Glomerular endothelial cell (primary cell): ENCODE results near the gene IL10RB. TPM values are rescaled to one million over a fixed set of nuclear protein-coding genes. Genes with fewer than 3 reads are reported as not detected.

Source experiments
- DNase-seq: peaks from one replicate; pipeline ENCODE4 v3.0.0-alpha.2; 2011; ENCODE audit warnings: low read depth, low spot score; ENCODE audit errors: extremely low read depth
- total RNA-seq: library from RNA; depleted of rRNA; stranded (reverse); fragments of >200 nt; gene quantifications from 2 replicates; pipeline ENCODE4 v1.2.3, GENCODE V29; 2015

The IL10RB gene
- total RNA-seq, 1 donor from 2014 or later, result 48.8 TPM

DNA sequence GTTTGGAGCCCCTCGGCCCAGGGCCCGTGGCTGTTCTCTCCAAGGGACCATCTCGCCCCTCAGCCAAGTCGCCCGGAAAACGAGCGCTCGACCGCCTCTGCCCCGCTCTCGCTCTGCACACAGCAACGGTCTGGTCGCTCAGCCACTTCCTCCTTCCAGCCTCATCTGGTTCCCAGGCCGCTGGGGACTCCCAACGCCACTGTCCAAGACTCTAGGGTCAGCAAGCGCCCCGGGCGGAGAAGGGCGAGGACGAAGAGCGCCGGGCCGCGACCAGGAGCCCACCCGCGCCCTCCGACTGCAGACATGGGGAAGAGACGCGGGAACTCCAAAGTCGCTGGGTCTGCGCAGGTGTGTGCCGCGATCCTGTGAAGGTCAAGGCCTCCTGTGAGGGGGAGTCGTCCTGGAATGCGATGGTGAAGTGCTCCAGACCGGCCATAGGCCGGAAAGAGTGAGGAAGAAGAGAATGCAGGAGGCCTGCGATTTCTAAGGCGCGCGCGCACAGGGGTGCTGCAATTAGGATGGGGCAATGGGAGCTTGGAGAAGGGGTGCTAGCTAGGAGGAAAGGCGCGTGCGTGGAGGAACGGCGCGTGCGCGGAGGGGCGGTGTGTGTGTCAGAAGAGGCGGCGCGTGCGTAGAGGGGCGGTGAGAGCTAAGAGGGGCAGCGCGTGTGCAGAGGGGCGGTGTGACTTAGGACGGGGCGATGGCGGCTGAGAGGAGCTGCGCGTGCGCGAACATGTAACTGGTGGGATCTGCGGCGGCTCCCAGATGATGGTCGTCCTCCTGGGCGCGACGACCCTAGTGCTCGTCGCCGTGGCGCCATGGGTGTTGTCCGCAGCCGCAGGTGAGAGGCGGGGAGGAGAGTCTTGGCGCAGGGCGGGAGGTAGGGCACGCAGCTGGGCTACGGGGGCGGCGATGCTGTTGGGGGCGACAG lies 58.4 kb downstream of the IL10RB start, which contains the start of gene IFNAR1:
IFNAR1 (plus strand) TSS at position 680 of the 931 bp plus-strand sequence; CDS start at position 766, 86 bp downstream.
- DNase-seq, result peak; percentile 78

DNA sequence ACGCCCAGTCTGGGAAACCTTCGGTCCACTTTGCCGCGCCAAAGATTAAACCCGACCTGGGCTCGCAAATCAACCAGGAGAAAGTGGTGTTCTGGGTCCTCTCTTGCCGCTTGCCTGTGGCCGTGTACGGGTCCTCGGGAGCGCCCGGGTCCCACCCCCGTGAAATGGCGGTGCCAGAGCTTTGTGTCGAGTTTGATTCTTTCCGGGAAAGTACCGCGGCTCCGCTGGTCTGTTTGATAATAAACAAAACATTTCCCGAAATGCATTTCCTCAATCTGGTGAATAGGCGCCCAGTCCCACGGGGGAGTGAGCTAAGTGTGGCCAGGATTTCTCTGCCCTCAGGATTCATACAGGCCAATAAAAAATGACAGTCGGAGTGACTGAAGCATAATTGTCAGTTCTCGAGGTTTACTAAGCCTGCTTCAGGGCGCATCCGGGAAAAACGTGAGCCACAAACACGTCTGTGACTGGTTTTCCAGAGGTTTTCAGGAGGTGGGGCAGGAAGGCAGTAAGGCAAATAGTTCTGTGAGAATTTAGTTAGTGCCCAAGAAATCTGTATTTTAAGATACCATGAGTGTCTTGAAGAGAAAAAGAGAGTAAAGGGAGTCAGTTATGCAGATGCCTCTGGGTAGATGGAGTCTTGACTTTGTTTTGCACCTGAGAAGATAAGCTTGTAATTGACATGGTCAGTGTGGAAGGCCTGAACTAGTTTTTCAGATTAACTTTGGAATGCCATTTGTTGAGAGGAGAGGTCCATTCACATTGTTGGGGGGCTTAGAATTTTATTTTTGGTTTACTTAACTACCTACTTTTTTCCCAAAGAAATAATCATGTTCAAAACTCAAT lies 59.3 kb downstream of the IL10RB start:
- no peak for DNase-seq

DNA sequence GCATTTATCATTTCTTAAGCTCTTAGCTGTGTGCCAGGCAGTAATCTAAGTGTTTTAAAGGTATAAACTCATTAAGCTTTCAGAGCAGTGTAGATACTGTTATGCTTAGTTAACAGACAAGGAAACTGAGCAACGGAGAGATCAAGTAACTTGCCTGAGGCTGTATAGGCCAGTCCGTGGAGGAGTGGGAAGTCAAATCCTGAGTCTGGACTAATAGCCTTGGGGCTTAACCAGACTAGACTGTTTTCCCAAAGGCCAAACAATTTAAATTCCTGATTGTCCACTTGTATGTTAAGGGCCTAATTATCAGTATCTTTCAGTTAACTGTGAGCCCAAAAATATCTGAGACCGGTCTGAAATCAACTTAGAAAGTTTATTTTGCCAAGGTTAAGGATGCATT lies 61.2 kb downstream of the IL10RB start:
- DNase-seq, result no peak

DNA sequence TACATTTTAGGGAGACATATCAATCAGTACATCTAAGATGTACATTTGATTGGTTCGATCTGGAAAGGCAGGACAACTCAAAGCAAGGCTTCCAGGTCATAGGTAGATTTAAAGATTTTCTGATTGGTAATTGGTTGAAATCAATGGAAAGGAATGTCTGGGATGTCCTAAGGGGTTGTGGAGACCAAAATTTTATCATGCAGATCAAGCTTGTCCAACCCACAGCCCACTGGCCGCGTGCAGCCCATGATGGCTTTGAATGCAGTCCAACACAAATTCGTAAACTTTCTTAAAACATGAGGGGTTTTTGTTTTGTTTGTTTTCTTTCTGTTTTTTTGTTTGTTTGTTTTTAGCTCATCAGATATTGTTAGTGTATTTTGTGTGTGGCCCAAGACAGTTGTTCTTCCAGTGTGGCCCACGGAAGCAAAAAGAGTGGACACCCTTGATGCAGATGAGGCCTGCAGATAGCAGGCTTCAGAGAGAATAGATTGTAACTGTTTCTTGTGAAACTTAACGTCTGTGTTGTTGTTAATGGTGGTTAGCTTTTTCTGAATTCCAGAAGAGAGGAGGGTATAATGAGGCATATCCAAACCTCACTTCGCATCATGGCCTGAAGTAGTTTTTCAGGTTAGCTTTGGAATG lies 61.7 kb downstream of the IL10RB start:
- no peak for DNase-seq

DNA sequence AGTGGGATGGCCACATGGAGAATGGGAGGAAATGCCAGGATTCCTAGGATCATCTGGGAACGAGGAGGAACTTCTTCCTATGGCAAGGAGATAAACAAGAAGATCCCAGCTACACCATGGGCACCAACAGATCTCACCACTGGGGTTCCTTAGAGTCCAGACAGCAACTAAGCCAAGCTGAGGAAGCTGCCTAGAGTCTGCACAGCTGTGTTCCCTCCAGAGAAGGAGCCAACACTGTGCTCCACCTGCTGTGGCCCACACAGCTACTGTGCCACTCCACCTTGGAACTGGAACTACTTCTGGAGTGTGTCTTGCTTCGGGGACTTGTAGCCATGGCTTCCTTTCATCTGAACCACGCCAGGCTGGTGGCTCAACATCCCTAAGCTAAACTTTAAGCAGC lies 64.6 kb downstream of the IL10RB start:
- no peak for DNase-seq

DNA sequence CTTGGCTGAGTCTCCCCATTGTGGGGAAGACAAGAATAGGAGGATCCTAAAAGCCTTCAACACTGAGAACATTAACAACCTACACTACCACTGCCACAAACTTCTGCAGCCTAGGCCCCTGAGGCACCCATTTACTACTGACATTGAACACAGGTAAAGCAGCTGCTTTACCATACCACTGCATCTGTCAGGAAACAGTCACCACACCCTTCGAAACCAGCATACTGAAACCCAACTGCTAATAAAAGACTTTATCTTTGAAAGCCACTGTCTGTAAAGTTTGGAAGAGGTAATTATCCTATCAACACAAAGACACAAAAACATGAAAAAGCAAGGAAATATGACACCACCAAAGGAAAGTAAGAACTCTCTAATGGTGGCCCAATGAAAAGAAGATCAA lies 66.0 kb downstream of the IL10RB start:
- no peak for DNase-seq

DNA sequence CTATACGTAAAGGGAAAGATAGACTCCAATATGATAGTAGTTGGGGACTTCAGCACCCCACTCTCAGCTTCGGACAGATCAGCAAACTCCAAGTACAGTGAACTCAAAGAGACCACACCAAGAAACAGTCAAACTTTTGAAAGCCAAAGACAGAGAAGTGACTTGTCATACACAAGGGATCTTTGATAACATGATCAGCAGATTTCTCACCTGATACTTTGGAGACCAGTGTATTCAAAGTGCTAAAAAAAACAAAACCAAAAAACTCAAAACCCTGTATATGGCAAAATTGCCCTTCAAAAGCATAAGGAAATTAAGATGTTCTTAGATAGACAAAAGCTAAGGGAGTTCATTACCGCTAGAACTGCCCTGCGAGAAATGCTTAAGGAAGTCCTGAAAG lies 68.0 kb downstream of the IL10RB start:
- DNase-seq, result no peak

DNA sequence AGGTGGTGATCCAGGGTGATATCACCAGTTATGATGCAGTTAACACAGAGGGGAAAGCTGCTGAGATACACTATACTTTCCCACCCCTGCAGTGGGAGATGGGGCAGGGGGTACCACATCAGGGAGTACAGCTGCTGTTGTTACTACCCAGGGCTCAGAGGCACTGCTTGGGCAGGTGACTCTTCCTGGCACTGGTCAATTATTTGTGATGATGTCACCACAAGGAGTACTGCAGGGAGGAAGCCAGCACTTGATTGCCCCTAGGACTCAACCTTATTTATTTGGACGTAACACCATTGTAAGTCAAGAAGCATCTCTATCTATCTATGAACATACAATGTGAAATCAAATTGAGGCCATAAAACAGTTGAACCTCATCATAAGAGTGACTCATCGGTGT lies 68.7 kb downstream of the IL10RB start:
- DNase-seq, result no peak

DNA sequence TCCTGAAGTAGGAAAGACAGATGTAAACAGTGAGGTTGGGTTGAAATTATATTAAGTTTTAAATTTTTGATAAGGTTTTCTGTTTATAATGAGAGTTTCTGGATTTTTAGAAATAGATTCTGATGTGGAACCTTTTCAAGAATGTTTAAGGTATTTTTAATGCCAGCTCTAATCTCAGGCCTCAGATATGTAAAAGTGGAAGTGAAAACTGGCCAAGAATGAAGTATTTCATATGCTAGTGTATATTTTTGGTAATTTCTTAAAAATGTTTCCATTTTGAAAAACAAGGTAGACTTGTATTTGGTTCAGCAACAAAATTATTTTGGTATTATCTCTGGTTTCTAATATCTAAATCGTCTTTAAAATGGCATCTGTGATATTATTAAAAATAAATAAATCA lies 73.0 kb downstream of the IL10RB start:
- no peak for DNase-seq

DNA sequence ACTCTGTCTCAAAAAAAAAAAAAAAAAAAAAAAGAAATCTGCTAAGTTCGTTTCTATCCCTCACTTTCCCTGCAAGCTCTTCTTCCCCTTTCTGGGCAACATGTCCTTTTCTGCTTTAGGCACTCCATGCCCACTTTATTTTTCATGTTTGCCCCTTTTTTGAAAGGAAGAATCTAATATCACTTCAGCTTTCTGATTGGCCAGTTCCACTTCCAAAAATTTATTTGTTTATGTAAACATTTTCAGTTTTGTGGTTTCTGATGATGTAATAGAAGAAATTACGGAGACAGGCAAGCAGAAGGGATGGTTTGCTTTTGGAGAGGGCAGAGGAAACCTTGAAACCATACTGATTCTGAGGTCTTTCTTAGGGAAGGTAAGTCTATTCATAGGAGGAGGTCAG lies 73.8 kb downstream of the IL10RB start:
- DNase-seq, result no peak

DNA sequence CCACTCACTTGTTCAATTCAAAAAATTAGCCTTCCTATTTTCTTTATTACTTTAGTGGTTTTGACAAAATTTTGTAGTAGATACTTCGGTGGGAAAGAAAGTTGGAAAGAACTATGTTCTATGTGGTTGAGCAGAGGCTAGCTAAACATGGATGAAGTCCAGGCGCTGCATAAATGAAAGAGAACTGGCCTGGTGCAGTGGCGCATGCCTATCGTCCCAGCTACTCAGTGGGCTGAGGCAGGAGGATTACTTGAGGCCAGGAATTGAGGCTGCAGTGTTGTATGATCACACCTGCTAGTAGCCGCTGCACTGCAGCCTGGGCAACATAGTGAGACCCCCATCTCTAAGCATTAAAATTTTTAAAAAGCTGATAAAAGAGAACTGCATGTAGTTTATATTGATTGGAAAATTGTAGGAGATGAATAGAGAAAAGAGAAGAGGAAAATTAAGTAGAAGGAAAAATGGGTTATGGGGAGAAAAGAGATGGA lies 79.6 kb downstream of the IL10RB start:
- no peak for DNase-seq

Other genes starting within 250 kb of the IL10RB start
- gene OLIG2, start 240.4 kb upstream of the IL10RB start, total RNA-seq, result not detected in 2 replicates
- gene OLIG1, start 196.2 kb upstream of the IL10RB start, total RNA-seq, result not detected in 2 replicates
- gene IFNAR2, start 36.4 kb upstream of the IL10RB start, total RNA-seq, result 19.5 and 20.3 TPM in 2 replicates
- gene IFNAR1, start 58.6 kb downstream of the IL10RB start, total RNA-seq, result 39.6 and 47.9 TPM in 2 replicates
- 85.6 and 91.9 TPM in 2 replicates for gene IFNGR2, start 137.0 kb downstream of the IL10RB start, total RNA-seq
- gene TMEM50B, start 213.6 kb downstream of the IL10RB start, total RNA-seq, result 26.7 and 43.2 TPM in 2 replicates
- 0.24 and 1.8 TPM in 2 replicates for gene DNAJC28, start 225.3 kb downstream of the IL10RB start, total RNA-seq